Measurements from ENCODE around the gene EMX2.

GRCh38 chr10:117554241-117554814, 11.8 kb downstream of the EMX2 start:
- no peak for TF ChIP-seq CTCF (IDR thresholded peaks at IDR 0.05; ENCODE audit: low read length)
- no peak for TF ChIP-seq EZH2 (IDR thresholded peaks at IDR 0.05; ENCODE audit: borderline replicate concordance, low read length)

All from OCI-LY1 (cell line).